Neural cell (in vitro differentiated cells): ENCODE results near the gene HRK. TPM values are rescaled to one million over a fixed set of nuclear protein-coding genes. Genes with fewer than 3 reads are reported as not detected.

Source experiments
- H2AFZ ChIP-seq: fragments of 200-600, 300-800 bp; sonication (generic), shearing (Covaris generic); 2 replicates; pipeline ENCODE4 v1.6.0; 2014; ENCODE audit warnings: low read depth, mild to moderate bottlenecking, antibody characterized with exemption, low read length, moderate library complexity
- H3F3A ChIP-seq: fragments of 200-600 bp; shearing (Covaris generic); 2 replicates; pipeline ENCODE4 v1.6.1; 2016; ENCODE audit warnings: mild to moderate bottlenecking, moderate library complexity, mixed read lengths, antibody characterized with exemption, low read length; ENCODE audit not compliant: insufficient read depth, poor library complexity, severe bottlenecking
- H3K27ac ChIP-seq: fragments of 200-600, 300-800 bp; sonication (generic), shearing (Covaris generic); 2 replicates; pipeline ENCODE4 v1.5.1; 2014; ENCODE audit warnings: mild to moderate bottlenecking, low read length, moderate library complexity
- H3K27me3 ChIP-seq: fragments of 300-800, 200-600 bp; sonication (generic), shearing (Covaris generic); 2 replicates; pipeline ENCODE4 v1.6.0; 2014; ENCODE audit warnings: mild to moderate bottlenecking, low read depth, low read length, moderate library complexity; ENCODE audit not compliant: insufficient read depth
- H3K36me3 ChIP-seq: fragments of 300-800, 200-600 bp; sonication (generic), shearing (Covaris generic); 2 replicates; pipeline ENCODE4 v1.5.1; 2014; ENCODE audit warnings: mild to moderate bottlenecking, antibody characterized with exemption, low read length, moderate library complexity; ENCODE audit not compliant: insufficient read depth
- H3K4me2 ChIP-seq: fragments of 300-800, 200-600 bp; sonication (generic), shearing (Covaris generic); 2 replicates; pipeline ENCODE4 v1.6.0; 2014; ENCODE audit warnings: mild to moderate bottlenecking, low read length
- H3K4me3 ChIP-seq: fragments of 300-800, 200-600 bp; sonication (generic), shearing (Covaris generic); 2 replicates; pipeline ENCODE4 v1.5.1; 2014; ENCODE audit warnings: mild to moderate bottlenecking, low read length, moderate library complexity
- H3K79me2 ChIP-seq: fragments of 200-600 bp; shearing (Covaris generic); replicated peaks from 2 replicates; pipeline ENCODE4 v1.6.0; 2014; ENCODE audit warnings: mild to moderate bottlenecking, low read length, moderate library complexity; ENCODE audit not compliant: insufficient read depth
- H3K9ac ChIP-seq: fragments of 300-800, 200-600 bp; sonication (generic), shearing (Covaris generic); 2 replicates; pipeline ENCODE4 v1.6.1; 2016; ENCODE audit warnings: mild to moderate bottlenecking, low read length, mixed read lengths
- H3K9me2 ChIP-seq: fragments of 200-600 bp; shearing (Covaris generic); 2 replicates; pipeline ENCODE4 v1.6.1; 2016; ENCODE audit warnings: mild to moderate bottlenecking, low read length, mixed read lengths; ENCODE audit not compliant: insufficient read depth
- H3K9me3 ChIP-seq: fragments of 200-600, 300-800 bp; sonication (generic), shearing (Covaris generic); 2 replicates; pipeline ENCODE4 v1.6.1; 2016; ENCODE audit warnings: mild to moderate bottlenecking, mixed run types, low read length, moderate library complexity, mixed read lengths
- H4K20me1 ChIP-seq: fragments of 200-600 bp; shearing (Covaris generic); 2 replicates; pipeline ENCODE4 v1.6.1; 2016; ENCODE audit warnings: mild to moderate bottlenecking, mixed run types; ENCODE audit not compliant: insufficient read depth
- EP300 ChIP-seq: fragments of 450-650 bp; conservative IDR thresholded peaks from 2 replicates; pipeline ENCODE4 v1.6.1; 2014; ENCODE audit warnings: antibody characterized with exemption, mild to moderate bottlenecking, moderate library complexity; ENCODE audit not compliant: poor library complexity, severe bottlenecking
- EZH2 ChIP-seq: fragments of 200-600, 300-800 bp; shearing (Covaris generic), sonication (generic); IDR thresholded peaks from 2 replicates; pipeline ENCODE4 v1.6.1; 2014; ENCODE audit warnings: antibody characterized with exemption, low read length, borderline replicate concordance, mild to moderate bottlenecking; ENCODE audit not compliant: insufficient read depth, poor library complexity, severe bottlenecking
- MXI1 ChIP-seq: fragments of 450-650 bp; conservative IDR thresholded peaks from 2 replicates; pipeline ENCODE4 v1.6.1; 2014; ENCODE audit warnings: antibody characterized with exemption, mild to moderate bottlenecking; ENCODE audit not compliant: poor library complexity, severe bottlenecking
- POLR2AphosphoS5 ChIP-seq: IDR thresholded peaks from 2 replicates; pipeline ENCODE4 v1.6.1; 2012
- RAD21 ChIP-seq: fragments of 450-650 bp; conservative IDR thresholded peaks from 2 replicates; pipeline ENCODE4 v1.6.1; 2014; ENCODE audit warnings: antibody characterized with exemption, mild to moderate bottlenecking, moderate library complexity
- REST ChIP-seq: IDR thresholded peaks from 2 replicates; pipeline ENCODE4 v1.6.1; 2012; ENCODE audit warnings: borderline replicate concordance
- SMC3 ChIP-seq: fragments of 450-650 bp; conservative IDR thresholded peaks from 2 replicates; pipeline ENCODE4 v1.6.1; 2014; ENCODE audit warnings: antibody characterized with exemption, mild to moderate bottlenecking, moderate library complexity; ENCODE audit not compliant: poor library complexity
- TAF1 ChIP-seq: IDR thresholded peaks from 2 replicates; pipeline ENCODE4 v1.6.1; 2012; ENCODE audit warnings: low read depth
- polyA plus RNA-seq: library from polyadenylated mRNA; depleted of rRNA; stranded (reverse); fragments of >200 nt; gene quantifications from 2 replicates; pipeline ENCODE4 v1.2.3, GENCODE V29; 2014
- TF ChIP-seq, protein P1 (sequence below): fragments of 450-650 bp; IDR thresholded peaks from 2 replicates; pipeline ENCODE4 v1.5.1; 2014; ENCODE audit warnings: antibody characterized with exemption, mild to moderate bottlenecking, moderate library complexity; ENCODE audit not compliant: poor library complexity, severe bottlenecking

HRK gene
- polyA plus RNA-seq, 1 donor from 2014 or later = 1.4 TPM

DNA sequence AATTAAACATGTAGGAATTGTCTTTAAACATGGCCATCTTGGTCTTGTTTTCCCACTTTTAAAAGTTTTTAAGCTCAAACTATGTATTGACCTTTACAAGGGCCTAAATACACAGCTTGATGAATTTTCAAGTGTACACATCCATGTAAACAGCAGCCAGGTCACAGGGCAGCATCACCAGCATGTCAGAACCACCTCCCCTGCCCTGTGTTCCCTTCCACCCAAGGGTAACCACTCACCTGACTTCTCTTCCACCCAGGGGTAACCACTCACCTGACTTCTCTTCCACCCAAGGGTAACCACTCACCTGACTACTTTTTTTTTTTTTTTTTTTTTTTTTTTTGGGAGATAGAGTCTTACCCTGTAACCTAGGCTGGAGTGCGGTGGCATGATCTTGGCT is 34.1 kb upstream of the HRK start:
- no peak overlapping the region for H3K27ac ChIP-seq
- no peaks in the 10 kb centered on the region for H3K9me2 ChIP-seq
- H3K79me2 ChIP-seq = peaks cover 4% of the 10 kb centered on the region
- no peaks in the 10 kb centered on the region for H3K9me3 ChIP-seq
- H4K20me1 ChIP-seq = no peaks in the 10 kb centered on the region
- H3K4me3 ChIP-seq = no peak overlapping the region
- H3K27me3 ChIP-seq = no peaks in the 10 kb centered on the region
- H2AFZ ChIP-seq = no peak overlapping the region
- TF ChIP-seq SMC3 = no peak
- peaks cover 3% of the 10 kb centered on the region for H3F3A ChIP-seq
- no peak overlapping the region for H3K9ac ChIP-seq
- H3K36me3 ChIP-seq = no peaks in the 10 kb centered on the region
- H3K4me2 ChIP-seq = no peak overlapping the region

- no peaks in the 10 kb centered on the region for H3K9me3 ChIP-seq
- TF ChIP-seq POLR2AphosphoS5 = peak; percentile 63
- peak; percentile 97 for TF ChIP-seq MXI1
- TF ChIP-seq, protein P1, sequence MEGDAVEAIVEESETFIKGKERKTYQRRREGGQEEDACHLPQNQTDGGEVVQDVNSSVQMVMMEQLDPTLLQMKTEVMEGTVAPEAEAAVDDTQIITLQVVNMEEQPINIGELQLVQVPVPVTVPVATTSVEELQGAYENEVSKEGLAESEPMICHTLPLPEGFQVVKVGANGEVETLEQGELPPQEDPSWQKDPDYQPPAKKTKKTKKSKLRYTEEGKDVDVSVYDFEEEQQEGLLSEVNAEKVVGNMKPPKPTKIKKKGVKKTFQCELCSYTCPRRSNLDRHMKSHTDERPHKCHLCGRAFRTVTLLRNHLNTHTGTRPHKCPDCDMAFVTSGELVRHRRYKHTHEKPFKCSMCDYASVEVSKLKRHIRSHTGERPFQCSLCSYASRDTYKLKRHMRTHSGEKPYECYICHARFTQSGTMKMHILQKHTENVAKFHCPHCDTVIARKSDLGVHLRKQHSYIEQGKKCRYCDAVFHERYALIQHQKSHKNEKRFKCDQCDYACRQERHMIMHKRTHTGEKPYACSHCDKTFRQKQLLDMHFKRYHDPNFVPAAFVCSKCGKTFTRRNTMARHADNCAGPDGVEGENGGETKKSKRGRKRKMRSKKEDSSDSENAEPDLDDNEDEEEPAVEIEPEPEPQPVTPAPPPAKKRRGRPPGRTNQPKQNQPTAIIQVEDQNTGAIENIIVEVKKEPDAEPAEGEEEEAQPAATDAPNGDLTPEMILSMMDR = no peak
- peak; percentile 49 for TF ChIP-seq SMC3
- TF ChIP-seq EP300 = peak; percentile 28
- no peak for TF ChIP-seq TAF1
- peak; percentile 35 for TF ChIP-seq RAD21
- TF ChIP-seq REST = no peak
- TF ChIP-seq EZH2 = no peak
- peak within 1 kb of the TSS; percentile 67 for H3K9ac ChIP-seq
- H3K4me3 ChIP-seq = peak within 1 kb of the TSS; percentile 90
- peaks cover 3% of the 10 kb centered on the region for H3F3A ChIP-seq
- peaks cover 6% of the 10 kb centered on the region for H3K79me2 ChIP-seq
- no peaks in the 10 kb centered on the region for H3K9me2 ChIP-seq
- no peaks in the 10 kb centered on the region for H4K20me1 ChIP-seq
- H3K36me3 ChIP-seq = no peaks in the 10 kb centered on the region
- H3K27me3 ChIP-seq = no peaks in the 10 kb centered on the region
- H3K27ac ChIP-seq = peak within 1 kb of the TSS; percentile 8
- H2AFZ ChIP-seq = peak within 1 kb of the TSS; percentile 56
- peak within 1 kb of the TSS; percentile 85 for H3K4me2 ChIP-seq
Measured at GRCh38 chr12:116910645-116911451, 29.6 kb upstream of the HRK start, which contains the start of gene FBXW8. TSS of gene FBXW8 (plus strand) at chr12:116910950. CDS start at chr12:116911038, 88 bp downstream.
